GM19328 (cell line): Measurements from ENCODE around the gene MMD.
"Not testable (repeated sequence)": the region's sequence is repeated elsewhere in the genome, so short reads cannot be mapped to it uniquely, and the experiment has no call there.

Source experiments
- ATAC-seq: cut with Tn5 transposase; IDR thresholded peaks from one replicate; pipeline ENCODE4 v1.9.1; 2021; ENCODE audit warnings: mild to moderate bottlenecking, moderate library complexity; ENCODE audit not compliant: unreplicated experiment

MMD gene

DNA sequence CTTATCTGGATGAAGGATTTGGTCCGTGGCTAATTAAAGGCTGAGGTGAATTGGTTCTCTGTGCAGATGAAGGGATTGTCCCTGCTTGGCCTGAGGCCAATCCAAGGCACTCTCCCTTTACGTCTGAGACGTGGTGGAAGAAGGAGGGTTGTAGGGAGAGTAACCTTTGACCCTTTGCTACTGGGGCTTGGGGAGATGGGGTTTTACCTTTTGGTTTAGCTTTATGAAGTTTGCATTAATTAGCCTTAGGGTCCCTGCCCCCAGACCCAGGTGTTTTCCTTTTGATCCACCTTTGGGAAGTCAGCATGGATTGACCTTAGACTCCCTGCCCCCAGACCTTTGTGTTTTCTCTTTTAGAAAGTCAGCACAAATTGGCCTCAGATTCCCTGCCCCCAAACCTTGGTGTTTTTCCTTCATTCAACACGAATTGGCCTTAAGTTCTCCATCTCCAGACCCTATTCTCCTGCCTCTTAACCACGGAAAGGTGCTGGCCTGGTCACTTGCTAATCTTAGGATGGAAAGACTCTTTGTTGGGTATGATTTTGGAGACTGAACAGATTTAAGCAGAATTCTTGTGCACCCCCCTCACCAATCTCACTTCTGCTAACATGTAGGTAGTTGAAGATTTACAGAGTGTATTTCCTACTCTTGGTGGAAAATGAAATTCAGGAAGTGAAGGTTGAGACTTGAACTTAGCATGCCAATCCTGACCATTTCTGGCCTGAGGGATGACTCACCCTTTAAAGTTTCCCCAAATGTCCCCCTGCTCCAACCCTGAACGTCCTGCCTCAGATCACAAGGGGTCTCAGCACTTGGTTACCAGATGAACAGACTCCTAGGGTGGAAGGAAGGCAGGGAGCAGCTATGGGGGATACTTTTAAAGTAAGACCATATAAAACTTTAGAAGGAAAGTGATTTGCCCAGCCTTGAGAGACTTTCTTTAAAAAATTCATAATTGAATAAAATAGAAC lies 23.1 kb upstream of the MMD start:
- peak; percentile 63 for ATAC-seq

DNA sequence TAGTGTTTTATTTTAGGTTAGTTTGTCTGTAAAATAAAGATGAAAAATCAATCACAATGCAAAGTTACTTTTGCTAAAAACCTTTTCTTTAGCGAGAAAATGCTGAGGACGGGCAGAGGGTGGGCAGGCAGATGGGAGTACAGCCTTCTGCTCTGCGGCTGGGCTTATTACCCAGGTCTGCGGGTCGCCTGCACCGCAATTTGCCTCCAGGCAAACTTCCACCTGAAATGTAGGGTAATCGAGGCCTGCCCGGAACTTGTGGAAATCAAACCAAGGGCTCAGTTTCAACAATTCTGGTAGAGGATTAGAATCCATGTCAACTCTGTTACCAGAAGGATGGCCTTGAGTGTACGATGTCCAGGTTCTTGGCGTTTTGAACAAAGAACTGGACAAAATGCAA lies 22.3 kb upstream of the MMD start:
- ATAC-seq, result no peak

DNA sequence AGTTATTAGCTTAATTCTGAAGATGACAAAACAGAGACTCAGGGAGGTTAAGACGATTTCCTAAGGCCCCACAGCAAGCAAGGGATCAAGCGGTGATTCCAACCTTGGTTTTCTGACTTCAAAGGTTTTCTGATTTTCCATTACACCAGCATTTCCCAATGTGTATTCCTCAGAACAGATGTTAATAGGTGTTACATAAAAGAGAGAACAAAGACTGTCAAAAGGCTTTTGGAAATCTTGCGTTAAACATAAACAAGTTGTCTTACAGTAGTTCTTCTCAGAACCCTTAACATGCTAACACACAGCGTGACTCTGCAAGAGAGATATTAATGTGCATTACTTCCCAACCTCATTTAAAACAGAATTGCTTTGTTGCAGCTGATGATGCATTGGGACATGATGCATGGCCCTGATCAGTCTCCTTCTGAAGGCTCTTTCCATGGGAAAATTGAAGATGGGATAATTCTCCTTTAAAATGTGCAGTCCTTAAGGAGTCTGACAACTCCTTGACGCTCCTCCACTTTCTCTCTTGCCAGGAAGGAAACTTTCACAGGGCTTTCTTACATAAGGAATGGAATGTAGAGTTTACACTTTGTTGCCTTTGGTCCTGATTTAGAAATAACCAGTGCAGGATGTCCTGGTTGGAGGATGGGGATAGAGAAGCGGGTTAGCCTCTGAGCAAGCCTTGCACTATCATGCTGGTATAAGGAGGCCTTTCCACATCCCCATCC lies 21.5 kb upstream of the MMD start:
- no peak for ATAC-seq

DNA sequence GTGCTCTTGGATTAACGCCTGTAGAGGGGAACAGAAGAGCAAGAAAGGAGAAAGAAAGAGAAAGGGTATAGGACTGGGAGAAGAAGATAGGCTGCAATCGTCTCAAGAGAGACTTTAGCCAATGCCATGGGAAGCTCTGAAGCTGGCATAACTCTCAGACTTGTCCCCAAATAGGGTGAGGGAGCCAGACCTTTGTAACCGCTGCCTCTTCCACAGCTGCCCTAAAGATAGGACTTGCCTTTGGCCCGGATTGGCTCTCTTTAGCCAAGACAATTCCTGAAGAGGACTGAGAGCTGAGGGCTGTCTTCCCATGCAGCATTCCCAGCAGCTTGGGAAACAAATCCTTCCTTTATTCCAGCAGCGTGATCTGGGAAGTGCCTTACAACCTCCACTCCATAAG lies 20.8 kb upstream of the MMD start:
- no peak for ATAC-seq

DNA sequence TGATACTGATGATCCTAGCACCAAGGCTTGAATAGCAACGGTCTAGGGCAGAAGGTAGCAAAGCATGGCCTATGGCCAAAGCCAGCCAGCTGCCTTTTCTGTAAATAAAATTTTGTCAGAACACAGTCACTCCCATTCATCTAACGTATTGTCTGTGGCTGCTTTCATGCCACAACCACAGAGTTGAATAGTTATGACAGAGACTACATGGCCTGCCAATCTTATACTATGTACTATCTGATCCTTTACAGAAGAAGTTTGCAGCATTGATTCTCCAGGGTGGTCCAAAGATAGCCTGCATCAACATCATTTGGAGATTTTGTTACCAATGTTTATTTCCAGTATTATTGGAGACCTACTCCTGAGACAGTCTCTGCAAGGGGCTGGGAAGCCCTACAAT lies 19.9 kb upstream of the MMD start:
- no peak for ATAC-seq

DNA sequence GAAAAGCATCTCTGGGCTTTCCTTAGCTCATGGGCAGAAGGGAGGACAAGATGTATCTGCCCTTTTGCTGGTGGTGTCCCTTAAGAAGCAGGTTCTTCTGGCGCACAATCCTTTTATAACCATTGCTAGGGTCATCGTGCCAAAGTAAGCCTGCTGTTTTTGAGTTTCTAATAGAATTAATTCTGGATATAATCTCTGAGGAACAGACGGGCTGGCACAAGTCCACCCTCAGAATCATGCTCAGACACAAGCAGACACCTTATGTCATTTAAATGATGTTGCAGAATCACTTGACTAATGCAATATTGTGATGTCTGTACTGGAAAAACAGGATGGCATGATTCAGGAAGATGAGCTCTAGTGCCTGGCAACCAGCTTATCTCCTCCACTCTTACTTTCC lies 18.8 kb upstream of the MMD start:
- no peak for ATAC-seq

DNA sequence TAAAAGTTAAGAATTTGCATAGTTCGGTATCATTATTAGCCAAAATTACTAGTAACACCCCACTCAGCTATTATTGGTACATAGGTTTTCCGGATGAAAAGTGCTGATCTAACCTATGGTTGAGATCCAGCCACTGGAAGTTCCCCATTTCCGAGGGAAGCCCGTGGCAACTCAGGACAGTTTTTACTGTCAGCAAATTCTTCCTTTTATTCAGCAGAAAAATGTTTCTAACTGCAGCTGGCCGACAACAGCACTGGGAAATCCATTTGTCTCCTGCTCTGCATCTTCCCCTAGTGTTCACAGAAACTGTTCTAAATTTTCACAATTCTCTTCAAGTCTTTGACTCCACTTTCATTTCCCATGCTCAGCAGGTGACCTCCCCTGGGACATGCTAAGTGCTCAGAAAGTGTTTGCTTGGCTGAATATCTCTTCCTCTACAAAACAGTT lies 15.5 kb upstream of the MMD start:
- ATAC-seq, result peak; percentile 66

DNA sequence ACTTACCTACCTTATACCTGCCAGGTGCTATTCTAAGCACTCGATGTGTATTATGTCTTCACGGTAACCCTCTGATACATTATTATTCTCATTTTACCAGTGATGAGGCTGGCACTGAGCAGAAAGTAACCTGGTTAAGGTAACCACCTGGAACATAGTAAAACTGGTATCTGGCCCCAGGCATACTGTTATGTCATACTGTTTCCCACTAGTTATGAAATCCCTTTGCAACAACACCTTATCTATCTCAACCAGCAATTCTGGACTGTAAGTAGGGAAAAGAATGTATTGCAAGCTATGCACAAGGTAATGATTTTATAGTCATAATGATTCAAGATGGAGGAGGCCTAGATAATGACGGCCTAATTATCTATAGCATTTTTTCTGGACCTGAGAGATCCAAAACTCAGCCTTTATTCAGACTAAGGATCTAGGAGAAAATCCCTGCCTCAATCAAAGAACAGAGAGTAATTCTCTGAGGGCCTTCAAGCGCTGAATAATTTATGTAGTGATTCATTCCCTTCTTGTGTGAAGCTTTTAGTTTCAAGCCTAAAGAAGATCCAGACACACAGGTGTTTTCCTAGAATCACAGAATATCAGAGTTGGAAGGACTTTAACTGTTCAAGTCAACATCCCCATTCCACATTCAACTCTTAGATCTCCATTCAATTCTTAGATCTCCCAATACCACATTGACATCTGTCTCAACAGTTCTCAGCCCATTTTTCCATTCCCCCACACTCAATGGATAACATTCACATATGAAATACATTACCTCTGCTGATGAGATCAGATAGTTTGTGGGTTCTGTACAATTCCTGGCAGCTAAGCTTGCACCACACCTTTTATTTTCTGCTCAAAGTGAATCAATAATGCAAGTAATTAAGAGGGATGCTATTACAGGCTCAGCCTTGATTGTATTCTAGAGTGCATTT lies 14.9 kb upstream of the MMD start:
- ATAC-seq, result no peak

DNA sequence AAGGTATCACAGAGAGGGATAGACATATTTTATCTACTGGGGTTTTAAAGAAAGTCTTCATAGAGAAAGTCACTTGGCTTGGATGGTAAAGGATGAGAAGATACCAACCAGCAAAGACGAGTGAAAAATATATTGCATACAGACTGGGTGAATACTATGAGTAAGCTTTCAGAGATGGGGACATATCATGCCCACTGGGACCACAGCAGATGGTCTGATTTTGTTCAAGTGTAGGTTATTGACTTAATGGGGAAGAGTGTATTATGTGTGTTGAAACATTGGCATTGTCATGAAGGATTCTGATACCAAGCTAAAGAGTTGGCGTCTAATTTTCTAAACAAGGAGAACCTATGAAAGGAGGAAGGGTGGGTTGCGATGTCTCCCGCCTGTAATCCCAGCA lies 13.8 kb upstream of the MMD start:
- no peak for ATAC-seq

DNA sequence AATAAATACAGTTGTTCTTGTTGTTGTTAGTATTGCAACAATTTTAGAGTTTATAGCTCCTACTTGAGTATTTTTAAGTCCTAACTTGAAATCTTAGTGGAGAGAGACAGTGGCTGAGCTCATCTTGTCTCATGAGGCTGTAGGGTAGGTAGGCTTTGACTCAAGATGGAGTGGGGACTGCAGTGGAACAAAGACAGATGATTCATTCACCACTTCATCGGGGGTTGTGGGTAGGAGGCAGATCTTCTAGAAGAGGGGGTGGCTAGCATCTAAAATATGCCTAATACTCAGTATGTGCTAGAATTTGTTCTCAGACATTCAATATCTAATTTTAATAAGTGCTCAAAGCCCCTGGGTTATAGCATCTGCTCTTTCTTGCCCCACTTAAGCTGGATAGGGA lies 13.1 kb upstream of the MMD start:
- ATAC-seq, result no peak

DNA sequence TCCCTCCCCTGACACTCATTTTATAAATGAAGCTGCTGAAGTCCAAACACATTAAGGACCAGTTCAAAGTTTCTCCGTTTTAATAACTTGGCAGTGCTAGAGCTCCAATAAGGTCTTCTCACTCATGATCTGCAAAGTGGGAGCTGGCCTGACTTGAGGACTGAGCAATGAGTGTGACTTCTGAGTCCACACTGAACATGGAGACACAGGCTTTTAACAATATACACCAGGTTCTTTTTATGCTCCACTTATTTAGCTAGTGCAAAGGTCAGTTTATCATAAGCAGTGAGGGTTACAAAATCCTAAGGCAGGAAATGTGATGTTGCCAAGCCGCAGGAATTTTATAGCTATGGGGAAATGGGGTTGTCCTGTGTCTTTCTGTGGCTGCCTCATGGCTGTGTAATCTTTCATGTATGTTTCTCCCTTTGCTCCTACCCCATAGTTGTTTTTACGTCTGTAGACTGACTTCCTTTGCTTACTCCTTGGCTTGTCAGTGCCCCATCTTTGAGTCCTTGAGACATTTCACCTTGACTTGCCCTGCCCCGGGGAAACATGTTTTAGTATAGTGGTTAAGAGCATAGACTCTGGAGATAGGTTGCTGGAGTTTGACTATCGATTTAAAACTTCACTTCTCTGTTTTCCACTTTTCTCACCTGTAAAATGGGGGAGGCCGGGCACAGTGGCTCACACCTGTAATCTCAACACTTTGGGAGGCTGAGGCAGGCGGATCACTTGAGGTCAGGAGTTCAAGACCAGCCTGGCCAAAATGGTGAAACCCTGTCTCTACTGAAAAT lies 12.2 kb upstream of the MMD start:
- ATAC-seq, result no peak

DNA sequence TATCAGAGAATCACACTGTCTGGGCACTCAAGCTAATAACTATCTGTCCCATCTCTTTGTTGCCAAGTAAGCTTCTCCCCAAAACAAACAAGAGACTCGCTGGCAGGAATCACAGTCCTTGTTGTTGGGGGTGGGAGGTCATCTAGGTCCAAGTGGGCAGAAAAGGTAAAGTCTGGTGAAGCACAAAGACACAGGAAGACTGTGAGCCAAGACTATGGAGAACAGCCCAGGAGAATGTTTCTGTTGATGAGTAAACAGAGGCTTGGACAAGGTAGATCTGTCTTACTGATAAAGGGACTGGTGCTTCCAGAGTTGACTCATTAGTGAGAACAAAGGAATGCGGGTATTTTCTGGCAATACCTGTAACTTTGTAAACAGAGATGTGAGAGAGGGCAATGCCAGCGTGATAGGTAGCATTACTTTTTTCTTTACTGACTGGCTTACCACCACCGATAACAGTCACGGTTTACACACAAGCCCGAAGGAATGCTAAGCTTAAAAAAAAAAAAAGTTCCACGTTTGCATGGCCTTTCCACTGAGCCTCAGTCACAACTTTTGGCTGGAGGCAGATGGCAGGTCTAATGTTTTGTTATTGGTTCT lies 11.5 kb upstream of the MMD start:
- no peak for ATAC-seq

DNA sequence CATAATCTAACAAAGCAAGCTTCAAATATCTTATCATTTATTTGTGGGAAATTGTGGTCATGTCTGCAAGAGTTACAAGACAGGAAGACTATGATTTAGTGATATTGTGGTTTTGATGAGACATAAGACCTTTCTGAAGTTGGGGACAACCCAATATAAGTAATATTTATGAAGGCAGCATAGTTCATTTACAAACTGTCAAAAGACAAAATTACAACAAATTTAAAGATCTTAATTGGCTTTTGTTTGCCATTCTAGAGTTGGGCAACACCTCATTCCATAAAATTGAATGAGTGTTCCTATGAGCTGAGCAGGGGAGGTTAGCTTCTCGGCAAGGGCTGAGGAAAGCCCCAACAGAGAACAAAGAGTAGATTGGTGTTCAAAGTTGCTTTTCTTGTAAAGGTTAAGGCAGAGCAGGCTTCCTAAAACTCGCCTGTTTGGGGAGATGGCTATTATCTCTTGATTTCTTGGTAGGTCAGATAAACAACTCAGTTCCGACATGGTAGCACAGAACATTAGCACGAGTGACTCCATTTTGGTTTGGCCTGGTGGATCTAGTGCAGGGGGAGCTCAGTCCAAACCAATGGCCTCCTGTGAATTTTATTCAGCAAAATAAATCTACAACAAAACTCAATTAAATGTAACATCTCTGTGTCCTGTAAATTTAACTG lies 10.9 kb upstream of the MMD start:
- no peak for ATAC-seq

DNA sequence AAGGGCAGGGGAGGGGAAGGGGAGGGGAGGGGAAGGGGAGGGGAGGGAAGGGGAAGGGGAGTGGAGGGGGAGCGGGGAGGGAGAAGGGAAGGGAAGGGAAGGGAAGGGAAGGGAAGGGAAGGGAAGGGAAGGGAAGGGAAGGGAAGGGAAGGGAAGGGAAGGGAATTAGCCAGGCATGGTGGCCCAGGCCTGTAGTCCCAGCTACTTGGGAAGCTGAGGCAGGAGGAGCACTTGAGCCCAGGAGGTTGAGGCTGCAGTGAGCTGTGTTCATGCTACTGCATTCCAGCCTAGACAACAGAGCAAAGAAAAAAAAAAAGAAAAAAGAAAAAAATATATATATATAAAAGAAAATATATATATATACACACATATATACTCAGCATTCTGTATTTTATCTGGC lies 10.3 kb upstream of the MMD start:
- ATAC-seq, result not testable (repeated sequence)

DNA sequence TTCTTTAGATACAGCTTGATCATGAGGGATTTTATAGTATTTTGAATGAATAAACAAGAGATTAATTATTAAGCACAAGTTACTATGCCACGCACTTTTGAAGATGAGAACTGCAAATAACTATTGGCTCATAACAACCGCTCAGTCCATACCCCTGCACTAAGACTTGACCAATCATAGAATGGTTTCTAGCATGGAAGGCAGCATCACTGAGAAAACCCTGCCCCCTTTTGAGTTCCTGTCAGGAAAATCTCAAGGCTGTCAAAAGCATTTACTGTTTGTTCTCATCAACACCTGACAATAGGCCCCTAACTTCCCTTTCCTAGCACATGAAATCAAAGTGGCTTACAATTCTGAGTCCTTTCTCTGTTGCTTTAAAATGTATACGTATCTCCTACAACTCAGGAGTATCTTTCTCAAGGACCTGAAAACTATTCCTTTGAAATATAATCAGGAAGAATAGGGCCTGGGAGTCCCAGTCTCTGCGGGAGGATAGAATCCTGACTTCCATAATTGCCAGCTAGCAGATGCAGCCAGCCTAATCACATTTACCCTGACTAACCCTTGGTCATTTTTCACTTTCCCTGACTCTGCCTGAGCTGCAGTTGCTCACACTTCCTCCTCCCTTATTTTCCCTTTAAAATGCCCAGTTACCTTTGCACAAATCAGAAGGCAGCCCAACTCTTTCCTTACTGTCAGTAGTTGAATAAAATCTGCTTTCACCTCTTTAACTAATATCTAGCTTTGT lies 9.1 kb upstream of the MMD start:
- no peak for ATAC-seq

DNA sequence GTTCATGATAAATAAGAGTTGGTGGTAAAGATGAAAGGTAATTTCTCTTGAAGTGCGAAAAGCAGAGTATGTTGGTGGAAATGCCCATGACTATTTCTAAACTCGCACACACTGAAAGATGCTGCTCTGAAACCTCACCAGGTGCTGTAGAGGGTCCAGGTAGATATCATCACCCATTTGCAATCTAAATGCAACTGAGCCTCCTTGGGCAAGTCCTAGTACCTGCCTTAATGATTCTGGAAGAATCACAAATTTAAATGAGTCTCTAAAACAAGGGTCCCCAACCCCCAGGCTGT lies 5.9 kb upstream of the MMD start:
- no peak for ATAC-seq

DNA sequence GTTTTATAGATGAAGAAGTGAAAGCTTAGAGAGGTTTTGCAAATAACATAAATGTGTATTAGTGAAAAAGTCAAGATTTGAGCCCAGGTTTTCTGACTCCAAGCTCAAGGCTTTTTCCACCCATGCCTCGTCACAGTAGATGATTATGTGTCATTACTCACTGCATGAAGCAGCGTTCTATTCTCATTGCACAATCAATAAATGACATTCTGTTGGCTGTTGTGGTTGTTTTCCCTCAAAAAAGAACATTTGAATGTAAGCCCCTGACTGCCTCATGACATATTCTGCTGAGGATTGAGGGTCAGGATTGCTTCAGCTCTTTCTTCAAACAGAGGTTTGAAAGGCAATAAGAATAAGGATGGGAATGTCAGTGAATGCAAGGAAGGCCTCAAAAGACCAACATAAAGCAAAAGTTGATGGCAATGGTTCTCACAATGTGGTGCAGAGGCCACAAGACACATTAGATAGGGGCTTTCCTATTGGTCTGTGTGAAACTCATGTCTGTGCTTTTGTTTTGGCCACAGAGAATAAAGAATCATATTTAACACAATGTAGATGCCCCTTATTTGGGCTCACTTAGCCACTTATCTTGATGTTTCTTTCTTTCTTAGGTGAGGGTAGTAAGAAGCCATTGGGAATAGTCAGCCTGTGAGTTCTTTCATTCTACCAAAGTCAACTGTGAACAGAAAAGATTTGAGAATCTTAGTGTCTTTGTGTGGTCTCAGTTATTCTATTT lies 5.4 kb upstream of the MMD start:
- no peak for ATAC-seq

DNA sequence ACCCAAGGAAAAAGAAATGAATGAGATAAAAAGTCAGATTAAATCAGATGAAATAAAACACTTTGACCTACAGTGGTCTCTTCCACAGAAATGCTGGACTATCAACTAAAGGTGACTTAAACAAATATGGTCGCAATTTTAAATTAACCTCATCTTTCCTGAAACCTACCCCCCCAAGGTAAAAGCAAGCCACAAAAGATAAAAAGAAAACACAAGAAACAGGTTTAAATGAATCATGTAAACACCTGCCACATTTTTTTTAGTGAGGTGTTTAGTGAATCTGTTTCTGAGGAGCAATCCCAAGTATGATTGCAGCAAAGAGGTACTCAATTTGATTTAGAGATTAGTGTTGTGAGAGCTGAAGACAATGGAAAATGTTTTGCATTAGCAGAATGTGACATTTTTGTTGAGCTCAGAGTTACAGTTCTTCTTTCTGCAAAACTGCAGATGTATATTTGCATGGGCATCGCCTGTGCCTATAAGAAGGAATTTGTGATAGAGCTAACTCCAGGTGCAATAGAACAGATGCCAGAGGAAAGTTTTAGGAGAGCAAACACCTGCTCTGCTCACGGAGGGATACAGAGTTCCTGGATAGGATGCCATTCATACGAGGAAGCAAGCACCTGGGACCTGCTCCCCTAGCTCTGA lies 3.4 kb upstream of the MMD start:
- ATAC-seq, result no peak
